H9 (cell line): ENCODE measurements around the gene NCEH1. TPM values are rescaled to one million over a fixed set of nuclear protein-coding genes. Genes with fewer than 3 reads are reported as not detected.

Experiments used
- DNase-seq: peaks from one replicate; pipeline ENCODE4 v3.0.0-alpha.2; 2017
- H2AFZ ChIP-seq: one replicate; pipeline ENCODE4 v1.6.1; 2013; ENCODE audit warnings: mild to moderate bottlenecking, low read length, control low read depth, moderate library complexity
- H2AK5ac ChIP-seq: 2 replicates; pipeline ENCODE4 v1.6.1; 2013; ENCODE audit warnings: low read length, control low read depth, mixed read lengths; ENCODE audit not compliant: insufficient read length
- H2BK120ac ChIP-seq: one replicate; pipeline ENCODE4 v1.6.1; 2013; ENCODE audit warnings: low read depth, mild to moderate bottlenecking, low read length, control low read depth, inconsistent platforms; ENCODE audit not compliant: poor library complexity, severe bottlenecking
- H2BK12ac ChIP-seq: 2 replicates; pipeline ENCODE4 v1.6.1; 2013; ENCODE audit warnings: low read length, control low read depth, mixed read lengths, low read depth; ENCODE audit not compliant: insufficient read length
- H2BK15ac ChIP-seq: 2 replicates; pipeline ENCODE4 v1.6.1; 2013; ENCODE audit warnings: low read depth, low read length, control low read depth
- H2BK20ac ChIP-seq: one replicate; pipeline ENCODE4 v1.6.1; 2013; ENCODE audit warnings: low read depth, mild to moderate bottlenecking, low read length, control low read depth, inconsistent platforms; ENCODE audit not compliant: poor library complexity, severe bottlenecking
- H2BK5ac ChIP-seq: 2 replicates; pipeline ENCODE4 v1.6.1; 2013; ENCODE audit warnings: low read length, control low read depth, mixed read lengths; ENCODE audit not compliant: insufficient read length
- H3K14ac ChIP-seq: 2 replicates; pipeline ENCODE4 v1.6.1; 2013; ENCODE audit warnings: low read length, control low read depth; ENCODE audit not compliant: insufficient read depth
- H3K18ac ChIP-seq: 2 replicates; pipeline ENCODE4 v1.6.1; 2013; ENCODE audit warnings: low read depth, mild to moderate bottlenecking, mixed read lengths, low read length, control low read depth; ENCODE audit not compliant: insufficient read length
- H3K23ac ChIP-seq: 2 replicates; pipeline ENCODE4 v1.6.1; 2013; ENCODE audit warnings: low read length, control low read depth, mixed read lengths, low read depth; ENCODE audit not compliant: insufficient read length
- H3K23me2 ChIP-seq: 2 replicates; pipeline ENCODE4 v1.6.1; 2013; ENCODE audit warnings: low read depth, mild to moderate bottlenecking, mixed read lengths, low read length, control low read depth; ENCODE audit not compliant: insufficient read length, poor library complexity, severe bottlenecking
- H3K27ac ChIP-seq: 2 replicates; pipeline ENCODE4 v1.5.1; 2013; ENCODE audit warnings: low read length, control low read depth, mixed read lengths, low read depth; ENCODE audit not compliant: insufficient read length
- H3K27me3 ChIP-seq: 2 replicates; pipeline ENCODE4 v1.6.1; 2013; ENCODE audit warnings: low read length, control low read depth, inconsistent platforms; ENCODE audit not compliant: insufficient read depth
- H3K4ac ChIP-seq: 2 replicates; pipeline ENCODE4 v1.6.1; 2013; ENCODE audit warnings: low read depth, mild to moderate bottlenecking, control low read depth, inconsistent platforms, low read length, moderate library complexity
- H3K4me1 ChIP-seq: 2 replicates; pipeline ENCODE4 v1.6.1; 2013; ENCODE audit warnings: low read length, control low read depth, inconsistent platforms; ENCODE audit not compliant: insufficient read depth
- H3K4me2 ChIP-seq: 2 replicates; pipeline ENCODE4 v1.6.1; 2013; ENCODE audit warnings: low read length, control low read depth, mixed read lengths; ENCODE audit not compliant: insufficient read length, insufficient read depth
- H3K56ac ChIP-seq: 2 replicates; pipeline ENCODE4 v1.6.1; 2013; ENCODE audit warnings: low read depth, mild to moderate bottlenecking, mixed read lengths, low read length, control low read depth; ENCODE audit not compliant: insufficient read length
- H3K79me1 ChIP-seq: 2 replicates; pipeline ENCODE4 v1.6.1; 2013; ENCODE audit warnings: low read depth, mild to moderate bottlenecking, moderate library complexity, low read length, control low read depth, inconsistent platforms; ENCODE audit not compliant: insufficient read depth, poor library complexity, severe bottlenecking
- H3K79me2 ChIP-seq: 2 replicates; pipeline ENCODE4 v1.6.1; 2013; ENCODE audit warnings: low read length, control low read depth, inconsistent platforms; ENCODE audit not compliant: insufficient read depth
- H3K9ac ChIP-seq: 2 replicates; pipeline ENCODE4 v1.6.1; 2013; ENCODE audit warnings: low read length, control low read depth, mixed read lengths; ENCODE audit not compliant: insufficient read length; ENCODE audit errors: extremely low read depth
- H3K9me3 ChIP-seq: one replicate; pipeline ENCODE4 v1.6.1; 2013; ENCODE audit warnings: low read depth, low read length, inconsistent platforms; ENCODE audit not compliant: control insufficient read depth
- H3T11ph ChIP-seq: one replicate; pipeline ENCODE4 v1.6.1; 2013; ENCODE audit warnings: mild to moderate bottlenecking, low read length, control low read depth, inconsistent platforms
- H4K20me1 ChIP-seq: one replicate; pipeline ENCODE4 v1.6.1; 2013; ENCODE audit not compliant: control insufficient read depth, insufficient read length, insufficient read depth
- H4K5ac ChIP-seq: 2 replicates; pipeline ENCODE4 v1.6.1; 2013; ENCODE audit warnings: low read depth, mild to moderate bottlenecking, mixed read lengths, low read length, control low read depth; ENCODE audit not compliant: insufficient read length
- H4K8ac ChIP-seq: replicated peaks from 2 replicates; pipeline ENCODE4 v1.6.1; 2013; ENCODE audit warnings: low read length, control low read depth, mixed read lengths, low read depth; ENCODE audit not compliant: insufficient read length
- H4K91ac ChIP-seq: 2 replicates; pipeline ENCODE4 v1.6.1; 2013; ENCODE audit warnings: low read depth, mild to moderate bottlenecking, moderate library complexity, mixed read lengths, low read length, control low read depth; ENCODE audit not compliant: insufficient read length
- H3K27ac Mint-ChIP-seq, 3 experiments: 2 replicates in 2 of 3; 3 replicates in 1 of 3; pipeline ENCODE4 v1.8.0; 2020 to 2021; ENCODE audit warnings: mixed read lengths in 3 of 3, mild to moderate bottlenecking in 1 of 3, moderate library complexity in 1 of 3
- H3K27me3 Mint-ChIP-seq: 2 replicates; pipeline ENCODE4 v1.8.0; 2021; ENCODE audit warnings: low read depth, mild to moderate bottlenecking, moderate library complexity, mixed read lengths
- H3K36me3 Mint-ChIP-seq, 3 experiments: 2 replicates in 2 of 3; 3 replicates in 1 of 3; pipeline ENCODE4 v1.8.0; 2020 to 2021; ENCODE audit warnings: low read depth in 3 of 3, mixed read lengths in 3 of 3; ENCODE audit not compliant: insufficient read depth in 1 of 3
- H3K4me1 Mint-ChIP-seq, 2 experiments: 2 replicates each; pipeline ENCODE4 v1.8.0; 2020; ENCODE audit warnings: mixed read lengths in 2 of 2
- H3K4me3 Mint-ChIP-seq, 2 experiments: 2 replicates in 1 of 2; 3 replicates in 1 of 2; pipeline ENCODE4 v1.8.0; 2020 to 2021; ENCODE audit warnings: mild to moderate bottlenecking in 2 of 2, mixed read lengths in 2 of 2, moderate library complexity in 1 of 2
- H3K9me3 Mint-ChIP-seq, 2 experiments: 2 replicates in 1 of 2; 3 replicates in 1 of 2; pipeline ENCODE4 v1.8.0; 2020; ENCODE audit warnings: mild to moderate bottlenecking in 2 of 2, mixed read lengths in 2 of 2, moderate library complexity in 1 of 2
- CTCF ChIP-seq: fragments of 200-600 bp; sonication (generic); conservative IDR thresholded peaks from 3 replicates; pipeline ENCODE4 v1.8.0; 2021; ENCODE audit warnings: antibody characterized with exemption, mild to moderate bottlenecking
- WGBS: extraction: QIAGEN DNeasy Blood & Tissue Kit; methylation state at CpG from one replicate; pipeline ENCODE4 v1.1.7; 2013; ENCODE audit warnings: missing lambda C conversion rate, low lambda C conversion rate, mixed read lengths; ENCODE audit not compliant: insufficient read length; ENCODE audit errors: extremely low coverage; 5-methylcytosine and 5-hydroxymethylcytosine counted together
- total RNA-seq: library from RNA; stranded (reverse); gene quantifications from 2 replicates; pipeline ENCODE4 v1.2.1, GENCODE V29; 2021

NCEH1 gene
- total RNA-seq, 1 experiment from 2014 or later: 2.3 TPM

- Mint-ChIP-seq H3K9me3 (peaks cover 17 to 18% of the 10 kb centered on the region in 2 experiments), H3K27me3 (no peaks in the 10 kb centered on the region), H3K27ac (0 out of 7 replicates have a peak overlapping the region, but pooled peaks of 2 of the 3 experiments have one; percentile 8 to 85), H3K4me1 (peaks cover 17 to 22% of the 10 kb centered on the region in 2 experiments), H3K4me3 (no peak overlapping the region; a peak in 1 of 5 replicates), H3K36me3 (peaks cover 5 to 21% (median 10%) of the 10 kb centered on the region in 3 experiments)
- Histone ChIP-seq H3T11ph (no peak overlapping the region), H3K4me1 (peaks cover 4% of the 10 kb centered on the region; the same call in 1 of the 2 replicates), H3K27me3 (no peaks in the 10 kb centered on the region), H2BK15ac (no peak overlapping the region), H3K9ac (no peak overlapping the region), H3K18ac (no peak overlapping the region), H4K5ac (no peak overlapping the region), H2BK5ac (no peak overlapping the region), H3K9me3 (no peaks in the 10 kb centered on the region), H3K23ac (no peak overlapping the region), H4K8ac (no peak overlapping the region), H2BK120ac (no peak overlapping the region), H2AFZ (no peak overlapping the region), H4K91ac (no peak overlapping the region), H3K14ac (no peak overlapping the region), H3K4me2 (no peak overlapping the region), H3K27ac (no peak overlapping the region), H3K56ac (no peak overlapping the region), H3K79me1 (no peaks in the 10 kb centered on the region), H3K4ac (no peak overlapping the region), H3K79me2 (no peaks in the 10 kb centered on the region), H4K20me1 (no peaks in the 10 kb centered on the region), H2BK20ac (no peak overlapping the region), H2AK5ac (no peak overlapping the region), H2BK12ac (no peak overlapping the region), H3K23me2 (no peaks in the 10 kb centered on the region)
- no CpG with 5 or more reads among the region's 2 CpGs for WGBS
- peak; percentile 41 for DNase-seq
- no peak for TF ChIP-seq CTCF
Observed at GRCh38 chr3:172607305-172608121, 103.4 kb downstream of the NCEH1 start.
